GM19328 (cell line): ENCODE data around the gene PEX13.
A peak's percentile ranks its signal among the peaks of the same experiment; 100 is the strongest.

Source experiments
- ATAC-seq: cut with Tn5 transposase; IDR thresholded peaks from one replicate; pipeline ENCODE4 v1.9.1; 2021; ENCODE audit warnings: mild to moderate bottlenecking, moderate library complexity; ENCODE audit not compliant: unreplicated experiment

PEX13 gene

DNA sequence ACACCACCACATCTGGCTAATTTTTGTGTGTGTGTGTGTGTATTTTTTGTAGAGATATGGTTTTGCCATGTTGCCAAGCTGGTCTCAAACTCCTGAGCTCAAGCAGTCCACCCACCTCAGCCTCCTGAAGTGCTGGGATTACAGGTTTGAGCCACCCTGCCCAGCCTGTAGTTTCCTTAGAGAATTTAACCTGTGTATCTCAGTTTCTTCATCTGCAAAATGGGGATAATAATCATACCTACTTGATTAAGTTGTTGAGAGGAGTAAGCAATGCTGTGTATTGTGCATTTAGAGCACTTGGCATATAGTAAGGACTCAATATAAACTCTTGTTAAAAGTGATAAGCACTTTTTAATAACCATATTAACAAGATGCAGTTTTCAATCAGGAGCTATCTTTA lies 41.9 kb downstream of the PEX13 start:
- no peak for ATAC-seq

DNA sequence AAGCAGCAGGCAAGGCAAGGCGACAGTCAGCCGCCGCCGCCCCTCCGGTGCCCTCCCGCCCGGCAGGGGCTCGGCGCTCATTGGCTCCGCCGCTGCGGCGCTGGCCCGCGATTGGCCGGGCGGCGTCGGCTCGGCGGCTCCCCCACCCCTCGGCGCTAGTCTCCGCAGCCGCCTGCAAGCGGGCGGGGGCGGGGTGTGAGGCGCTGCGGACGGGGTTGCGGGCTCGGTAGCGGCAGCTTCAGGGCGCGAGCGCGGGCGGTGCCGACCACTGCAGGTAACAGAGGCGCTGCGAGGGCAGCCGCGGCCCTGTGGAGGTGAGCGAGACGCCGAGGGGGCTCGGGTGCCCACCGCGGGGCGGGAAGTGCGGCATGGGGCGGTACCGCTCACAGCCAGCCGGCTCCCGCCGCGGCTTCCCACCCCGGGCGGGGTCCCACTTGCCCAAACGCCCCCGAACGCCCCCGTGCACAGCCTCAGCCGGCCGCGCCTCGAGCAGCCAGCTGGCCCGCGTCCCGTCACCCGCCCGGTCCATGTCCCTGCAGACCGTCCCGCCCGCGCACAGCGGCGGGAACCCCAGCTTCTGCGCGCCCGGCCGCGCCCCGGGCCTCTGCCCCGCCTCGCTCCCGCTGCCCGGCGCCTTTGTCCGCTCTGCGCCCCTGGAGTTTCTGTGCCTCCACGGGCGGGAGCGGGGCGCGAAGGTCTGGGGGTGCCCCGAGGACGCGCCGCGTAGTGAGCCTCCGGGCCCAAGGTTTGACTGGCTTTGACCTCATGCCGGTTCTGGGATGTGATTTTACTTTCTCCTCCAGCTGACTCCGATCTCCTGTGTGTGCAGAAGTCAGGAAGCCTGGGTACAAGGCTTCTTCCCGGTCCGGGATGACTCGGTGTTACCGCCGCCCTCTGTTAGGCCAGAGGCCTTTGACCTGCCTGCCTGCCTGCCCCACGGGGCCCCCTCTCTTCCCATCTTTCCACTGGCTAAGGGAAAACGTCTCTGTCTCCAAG lies 48.5 kb downstream of the PEX13 start, which contains the start of gene SANBR:
Gene SANBR, plus strand, starts transcription at position 158 of the 996 bp plus-strand sequence. CDS start 4,480 bp downstream, outside the sequence.
- peak; percentile 96 for ATAC-seq

DNA sequence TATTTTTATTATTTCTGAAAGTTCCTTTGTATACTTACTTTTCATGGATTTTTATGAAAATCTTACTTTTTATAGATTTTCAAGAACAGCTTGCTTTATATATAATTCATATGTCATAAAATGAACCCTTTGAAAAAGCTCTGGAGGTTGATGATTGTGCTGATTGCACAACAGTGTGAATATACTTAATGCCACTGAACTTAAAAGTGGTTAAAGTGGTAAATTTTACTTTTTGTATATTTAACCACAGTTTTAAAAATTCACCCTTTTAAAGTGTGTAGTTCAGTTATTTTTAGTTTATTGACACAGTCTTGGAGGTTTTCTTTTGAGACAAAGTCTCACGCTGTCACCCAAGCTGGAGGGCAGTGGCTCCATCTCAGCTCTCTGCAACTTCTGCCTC lies 56.6 kb downstream of the PEX13 start:
- no peak for ATAC-seq

DNA sequence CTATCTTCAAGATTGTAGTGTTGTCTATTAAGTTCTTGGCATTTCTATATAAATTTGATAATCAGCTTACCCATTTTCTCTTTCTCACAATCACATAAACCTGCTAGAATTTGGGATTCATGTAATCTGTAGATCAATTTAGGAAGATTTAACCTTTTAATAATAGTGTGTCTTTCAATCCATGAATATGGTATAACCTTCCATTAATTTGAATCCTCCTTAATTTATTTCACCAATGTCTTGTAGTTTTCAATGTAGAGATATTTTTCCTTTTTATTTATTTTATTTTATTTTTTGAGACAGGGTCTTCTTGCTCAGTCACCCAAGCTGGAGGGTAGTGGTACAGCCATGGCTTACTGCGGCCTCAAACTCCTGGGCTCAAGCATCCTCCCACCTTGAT lies 68.4 kb downstream of the PEX13 start:
- ATAC-seq: no peak

DNA sequence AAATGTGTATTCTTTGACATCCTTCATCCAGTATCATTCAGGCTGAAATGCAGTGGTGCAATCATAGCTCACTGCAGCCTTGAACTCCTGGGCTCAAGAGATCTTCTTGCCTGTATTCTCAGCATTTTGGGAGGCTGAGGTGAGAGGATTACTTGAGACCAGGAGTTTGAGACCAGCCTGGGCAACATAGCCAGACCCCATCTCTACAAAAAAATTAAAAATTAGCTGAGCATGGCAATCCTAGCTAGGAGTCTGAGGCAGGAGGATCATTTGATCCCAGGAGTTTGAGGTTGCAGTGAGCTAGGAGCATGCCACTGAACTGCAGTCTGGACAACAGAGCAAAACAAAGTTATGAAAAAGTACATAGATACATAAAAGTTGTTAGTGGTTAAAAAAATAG lies 72.3 kb downstream of the PEX13 start:
- ATAC-seq: no peak

DNA sequence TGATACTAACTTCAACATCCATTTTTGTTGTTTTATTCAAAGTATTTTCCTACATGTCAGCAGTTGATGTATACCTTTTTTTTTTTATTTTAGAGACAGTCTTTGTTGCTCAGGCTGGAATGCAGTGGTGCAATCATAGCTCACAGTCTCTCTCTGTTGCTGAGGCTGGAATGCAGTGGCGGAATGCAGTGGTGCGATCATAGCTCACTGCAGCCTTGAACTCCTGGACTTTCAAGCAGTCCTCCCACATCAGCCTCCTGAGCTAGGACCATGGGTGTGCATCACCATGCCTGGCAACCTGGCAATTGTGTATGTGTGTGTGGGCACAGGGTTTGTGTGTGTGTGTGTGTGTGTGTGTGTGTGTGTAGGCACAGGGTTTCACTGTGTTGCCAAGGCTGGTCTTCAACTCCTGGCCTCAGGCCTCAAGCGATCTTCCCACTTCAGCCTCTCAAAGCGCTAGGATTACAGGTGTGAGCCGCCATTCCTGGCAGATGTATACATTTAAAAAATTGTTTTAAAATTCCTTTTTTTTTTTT lies 72.9 kb downstream of the PEX13 start:
- ATAC-seq: no peak

DNA sequence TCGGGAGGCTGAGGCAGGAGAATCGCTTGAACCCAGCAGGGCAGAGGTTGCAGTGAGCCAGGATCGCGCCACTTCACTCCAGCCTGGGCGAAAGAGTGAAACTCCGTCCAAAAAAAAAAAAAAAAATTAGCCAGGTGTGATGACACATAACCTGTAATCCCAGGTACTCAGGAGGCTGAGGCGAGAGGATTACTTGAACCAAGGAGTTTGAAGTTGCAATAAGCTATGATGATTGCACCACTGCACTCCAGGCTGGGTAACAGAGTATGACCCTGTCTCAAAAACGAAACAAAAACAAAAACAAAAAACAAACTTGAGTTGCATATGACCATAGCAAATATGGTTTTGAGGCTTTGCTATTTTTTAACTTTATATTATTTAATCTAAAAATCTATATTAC lies 74.0 kb downstream of the PEX13 start:
- no peak for ATAC-seq

DNA sequence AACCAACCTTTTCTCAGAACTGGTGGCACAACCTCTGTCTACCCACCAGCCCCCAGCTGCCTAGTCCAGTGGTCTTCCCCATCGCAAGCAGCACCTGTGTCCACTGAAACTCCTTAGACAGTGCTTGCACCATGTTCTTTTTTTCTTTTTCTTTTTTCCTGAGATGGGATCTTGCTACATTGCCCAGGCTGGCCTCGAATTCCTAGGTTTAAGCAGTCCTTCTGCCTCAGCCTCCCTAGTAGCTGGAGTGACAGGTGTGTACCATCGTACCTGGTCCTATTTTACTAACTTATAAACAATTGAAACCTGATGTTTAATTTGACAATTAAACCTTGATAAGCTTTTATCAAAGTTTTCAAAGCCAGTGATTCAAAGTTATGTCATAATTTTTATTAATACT lies 78.9 kb downstream of the PEX13 start:
- ATAC-seq: no peak

DNA sequence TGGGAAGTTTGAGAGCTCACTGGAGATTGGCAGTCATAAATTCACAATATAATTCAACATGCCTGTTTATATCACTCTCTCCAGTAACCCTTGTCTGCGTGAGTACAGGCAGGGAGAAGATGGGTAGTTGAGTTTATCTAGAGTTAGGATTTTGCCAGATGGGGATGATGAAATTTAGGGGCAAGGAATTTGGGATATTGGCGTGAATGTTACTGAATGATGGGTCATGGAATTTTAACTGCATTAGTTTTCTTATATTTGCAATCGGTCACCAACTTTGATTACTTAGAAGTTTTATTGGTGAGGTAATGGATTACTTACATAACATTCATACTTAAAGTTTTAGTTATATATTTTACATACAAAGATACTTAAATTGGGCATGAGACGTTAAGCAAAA lies 83.3 kb downstream of the PEX13 start:
- no peak for ATAC-seq
